SKM-1 treated with dmso at 0.1 percent for 144 hours (cell line): ENCODE results near the gene INAFM2.

ENCODE experiments used
- DNase-seq: peaks from one replicate; lab custom pipeline; 2025; ENCODE audit not compliant: unreplicated experiment; lab: John Stamatoyannopoulos, UW

INAFM2 gene

GRCh38 chr15:40342416-40343320 is 19.2 kb downstream of the INAFM2 start:
- DNase-seq = no peak

GRCh38 chr15:40343512-40343911 is 20.0 kb downstream of the INAFM2 start:
- no peak for DNase-seq

- DNase-seq = no peak
Measured at GRCh38 chr15:40344217-40344616, 20.7 kb downstream of the INAFM2 start.

- DNase-seq = peak; percentile 44
Measured at GRCh38 chr15:40344631-40345120, 21.2 kb downstream of the INAFM2 start.

GRCh38 chr15:40345225-40345866 is 21.9 kb downstream of the INAFM2 start:
- DNase-seq = no peak

- no peak for DNase-seq
Measured at GRCh38 chr15:40345867-40346578, 22.5 kb downstream of the INAFM2 start.

- DNase-seq = no peak
Measured at GRCh38 chr15:40346579-40347558, 23.4 kb downstream of the INAFM2 start.

GRCh38 chr15:40347559-40348473 is 24.3 kb downstream of the INAFM2 start:
- DNase-seq = no peak

- no peak for DNase-seq
Measured at GRCh38 chr15:40348474-40348870, 25.0 kb downstream of the INAFM2 start.

- no peak for DNase-seq
Measured at GRCh38 chr15:40349163-40349562, 25.7 kb downstream of the INAFM2 start.

- DNase-seq = no peak
Measured at GRCh38 chr15:40352281-40352901, 28.9 kb downstream of the INAFM2 start.

GRCh38 chr15:40353697-40354096 is 30.2 kb downstream of the INAFM2 start:
- no peak for DNase-seq

- DNase-seq = peak; percentile 34
Measured at GRCh38 chr15:40354408-40355171, 31.1 kb downstream of the INAFM2 start.

GRCh38 chr15:40355976-40356585 is 32.6 kb downstream of the INAFM2 start:
- no peak for DNase-seq

GRCh38 chr15:40357246-40357645 is 33.8 kb downstream of the INAFM2 start:
- DNase-seq = no peak

- DNase-seq = peak; percentile 86
Measured at GRCh38 chr15:40357723-40358470, 34.4 kb downstream of the INAFM2 start, which contains the start of gene DISP2. TSS of gene DISP2 (plus strand) at chr15:40358219. CDS start at chr15:40358322, 103 bp downstream.
